H1 (cell line): ENCODE data around the gene IKZF5. TPM values are rescaled to one million over a fixed set of nuclear protein-coding genes. Genes with fewer than 3 reads are reported as not detected.
A peak's percentile ranks its signal among the peaks of the same experiment; 100 is the strongest.

Experiments
- CTCF ChIA-PET: fragments of 300-600 bp; sonication (Branson Sonifier 250); formaldehyde crosslinking; loops from one replicate; lab custom pipeline; 2021; ENCODE audit not compliant: partially characterized antibody; lab: Charles Lee
- POLR2A ChIA-PET: fragments of 300-600 bp; sonication (Branson Sonifier 250); formaldehyde crosslinking; loops from one replicate; lab custom pipeline; 2021; ENCODE audit warnings: inconsistent platforms; ENCODE audit not compliant: partially characterized antibody; lab: Charles Lee
- DNase-seq, 2 experiments: peaks; one replicate each; pipeline versions ENCODE4 v3.0.0 to v3.0.0-alpha.2; 2010 to 2022; ENCODE audit warnings: low spot score in 2 of 2, low read depth in 1 of 2, mixed read lengths in 1 of 2
- FAIRE-seq: peaks from 2 replicates; lab custom pipeline; 2011; peaks lifted over from hg19 to GRCh38; lab: Jason Lieb, UNC
- H2AFZ ChIP-seq: 2 replicates; pipeline ENCODE4 v1.8.1; 2012; ENCODE audit warnings: low read length, inconsistent platforms
- H2AK5ac ChIP-seq: 2 replicates; pipeline ENCODE4 v1.6.1; 2013; ENCODE audit warnings: low read depth, low read length
- H2BK120ac ChIP-seq: replicated peaks from 2 replicates; pipeline ENCODE3; 2013; ENCODE audit warnings: low read depth, low read length, inconsistent platforms
- H2BK12ac ChIP-seq: 2 replicates; pipeline ENCODE4 v1.6.1; 2013; ENCODE audit warnings: low read depth, low read length
- H2BK15ac ChIP-seq: 2 replicates; pipeline ENCODE4 v1.6.1; 2013; ENCODE audit warnings: low read length
- H2BK20ac ChIP-seq: 2 replicates; pipeline ENCODE4 v1.6.1; 2013; ENCODE audit warnings: low read length
- H2BK5ac ChIP-seq: 2 replicates; pipeline ENCODE4 v1.6.1; 2013; ENCODE audit warnings: low read depth, low read length
- H3K14ac ChIP-seq: 2 replicates; pipeline ENCODE4 v1.6.1; 2013; ENCODE audit warnings: inconsistent platforms; ENCODE audit not compliant: insufficient read length
- H3K18ac ChIP-seq: 2 replicates; pipeline ENCODE4 v1.6.1; 2013; ENCODE audit warnings: low read length; ENCODE audit errors: extremely low read depth
- H3K23ac ChIP-seq: 2 replicates; pipeline ENCODE4 v1.6.1; 2013; ENCODE audit warnings: inconsistent platforms; ENCODE audit not compliant: insufficient read length
- H3K23me2 ChIP-seq: 2 replicates; pipeline ENCODE4 v1.6.1; 2013; ENCODE audit warnings: low read depth, low read length
- H3K27ac ChIP-seq: 2 replicates; pipeline ENCODE4 v1.6.1; 2011; ENCODE audit warnings: low read depth, low read length, inconsistent platforms
- H3K27me3 ChIP-seq, 4 experiments: replicated peaks in 1 of 4; 1 replicate in 1 of 4; 2 replicates in 3 of 4; pipeline versions ENCODE4 v1.6.1 to v1.8.1; 2011 to 2013; ENCODE audit warnings: low read length in 3 of 4, mild to moderate bottlenecking in 3 of 4, inconsistent platforms in 2 of 4, mixed read lengths in 2 of 4, moderate library complexity in 1 of 4; ENCODE audit not compliant: control insufficient read depth in 3 of 4, insufficient read depth in 3 of 4; ENCODE audit errors: extremely low read depth in 1 of 4
- H3K36me3 ChIP-seq, 4 experiments: 2 replicates each; pipeline versions ENCODE4 v1.6.1 to v1.8.1; 2011 to 2013; ENCODE audit warnings: mild to moderate bottlenecking in 4 of 4, low read length in 3 of 4, moderate library complexity in 2 of 4, control low read depth in 1 of 4, inconsistent platforms in 1 of 4; ENCODE audit not compliant: insufficient read depth in 4 of 4, control insufficient read depth in 2 of 4
- H3K4ac ChIP-seq: replicated peaks from 2 replicates; pipeline ENCODE3; 2013; ENCODE audit warnings: low read length, low read depth, mixed read lengths, inconsistent platforms; ENCODE audit not compliant: insufficient read length
- H3K4me1 ChIP-seq, 4 experiments: replicated peaks in 1 of 4; 1 replicate in 1 of 4; 2 replicates in 3 of 4; pipeline versions ENCODE4 v1.6.1 to v1.8.1; 2011 to 2013; ENCODE audit warnings: low read length in 3 of 4, inconsistent platforms in 2 of 4, mixed read lengths in 1 of 4; ENCODE audit not compliant: insufficient read depth in 4 of 4, control insufficient read depth in 3 of 4
- H3K4me2 ChIP-seq, 2 experiments: 2 replicates each; pipeline versions ENCODE4 v1.6.1 to v1.8.1; 2011 to 2013; ENCODE audit warnings: low read depth in 2 of 2, low read length in 2 of 2, control low read depth in 1 of 2, inconsistent platforms in 1 of 2, mild to moderate bottlenecking in 1 of 2; ENCODE audit not compliant: insufficient read depth in 1 of 2
- H3K4me3 ChIP-seq, 4 experiments: fragments of 200-600, 300-600 bp in 1 of 4; sonication (generic), shearing (Covaris generic), sonication (Bioruptor Twin) in 1 of 4; 2 replicates each; pipeline versions ENCODE4 v1.5.1 to v1.8.1; 2011 to 2016; ENCODE audit warnings: low read length in 4 of 4, low read depth in 3 of 4, control low read depth in 2 of 4, inconsistent platforms in 2 of 4, mild to moderate bottlenecking in 2 of 4, mixed read lengths in 1 of 4, moderate library complexity in 1 of 4; ENCODE audit not compliant: insufficient read depth in 2 of 4; ENCODE audit errors: extremely low read depth in 1 of 4
- H3K56ac ChIP-seq: replicated peaks from 2 replicates; pipeline ENCODE3; 2013; ENCODE audit warnings: low read depth, mild to moderate bottlenecking, mixed read lengths, low read length, inconsistent platforms; ENCODE audit not compliant: insufficient read length
- H3K79me1 ChIP-seq: 2 replicates; pipeline ENCODE4 v1.6.1; 2013; ENCODE audit warnings: low read depth, low read length, control low read depth
- H3K79me2 ChIP-seq, 2 experiments: 2 replicates each; pipeline versions ENCODE4 v1.6.1 to v1.8.1; 2012 to 2013; ENCODE audit warnings: low read length in 2 of 2, mild to moderate bottlenecking in 2 of 2, inconsistent platforms in 1 of 2; ENCODE audit not compliant: insufficient read depth in 2 of 2, control insufficient read depth in 1 of 2
- H3K9ac ChIP-seq, 4 experiments: replicated peaks in 1 of 4; 1 replicate in 1 of 4; 2 replicates in 3 of 4; pipeline versions ENCODE4 v1.6.1 to v1.8.1; 2011 to 2013; ENCODE audit warnings: low read depth in 3 of 4, low read length in 3 of 4, control low read depth in 2 of 4, mild to moderate bottlenecking in 2 of 4, moderate library complexity in 2 of 4, inconsistent platforms in 1 of 4; ENCODE audit errors: extremely low read depth in 1 of 4
- H3K9me3 ChIP-seq, 2 experiments: 2 replicates each; pipeline versions ENCODE4 v1.6.1 to v1.8.1; 2012 to 2013; ENCODE audit warnings: mild to moderate bottlenecking in 2 of 2, moderate library complexity in 2 of 2, control low read depth in 1 of 2, inconsistent platforms in 1 of 2, low read depth in 1 of 2, low read length in 1 of 2, mixed read lengths in 1 of 2; ENCODE audit not compliant: insufficient read depth in 2 of 2
- H4K20me1 ChIP-seq, 2 experiments: replicated peaks in 1 of 2; 2 replicates each; pipeline versions ENCODE3 to v1.8.1; 2011 to 2013; ENCODE audit warnings: inconsistent platforms in 2 of 2, low read length in 2 of 2, mild to moderate bottlenecking in 1 of 2; ENCODE audit not compliant: insufficient read depth in 2 of 2, control insufficient read depth in 1 of 2
- H4K5ac ChIP-seq: 2 replicates; pipeline ENCODE4 v1.6.1; 2013; ENCODE audit warnings: low read length, low read depth, mixed read lengths, inconsistent platforms; ENCODE audit not compliant: insufficient read length
- H4K8ac ChIP-seq: 2 replicates; pipeline ENCODE4 v1.8.0; 2013; ENCODE audit warnings: mild to moderate bottlenecking, moderate library complexity, low read length, inconsistent platforms; ENCODE audit not compliant: insufficient read depth; ENCODE audit errors: extremely low read depth
- H4K91ac ChIP-seq: replicated peaks from 2 replicates; pipeline ENCODE3; 2013; ENCODE audit warnings: low read length, mixed read lengths, inconsistent platforms; ENCODE audit not compliant: insufficient read length
- CBX5 ChIP-seq: fragments of 300-800, 300-1000 bp; sonication (generic); IDR thresholded peaks from 2 replicates; pipeline ENCODE4 v1.7.1; 2016; ENCODE audit warnings: antibody characterized with exemption, low read length, low read depth
- RAD21 ChIP-seq, 2 experiments: IDR thresholded peaks in 1 of 2; conservative IDR thresholded peaks in 1 of 2; 2 replicates each; pipeline ENCODE4 v1.6.1; 2011; ENCODE audit warnings: low read depth in 2 of 2, low read length in 2 of 2, improper control_type of control experiment in 1 of 2, inconsistent platforms in 1 of 2, mild to moderate bottlenecking in 1 of 2, moderate library complexity in 1 of 2
- RBBP5 ChIP-seq: IDR thresholded peaks from 2 replicates; pipeline ENCODE4 v1.7.1; 2012; ENCODE audit warnings: low read depth, mild to moderate bottlenecking, inconsistent platforms, low read length, moderate library complexity, borderline replicate concordance
- WGBS, 2 experiments: shearing (Covaris generic) in 1 of 2; methylation state at CpG; one replicate each; pipeline versions ENCODE4 v1.1.6 to v1.1.7; 2013 to 2015; ENCODE audit warnings: low lambda C conversion rate in 2 of 2, mixed read lengths in 2 of 2, inconsistent platforms in 1 of 2, low coverage in 1 of 2, missing lambda C conversion rate in 1 of 2; ENCODE audit not compliant: insufficient replicate concordance in 2 of 2, insufficient coverage in 1 of 2, insufficient read length in 1 of 2; ENCODE audit errors: extremely low coverage in 1 of 2, missing lambda C conversion rate in 1 of 2; 5-methylcytosine and 5-hydroxymethylcytosine counted together
- polyA plus RNA-seq, 7 experiments: library from polyadenylated mRNA; depleted of rRNA in 3 of 7; stranded (reverse) in 5 of 7; unstranded in 2 of 7; fragments of >200 nt in 5 of 7; fragments of 200-250 nt in 2 of 7; gene quantifications; 1 replicate in 5 of 7; 2 replicates in 1 of 7; 4 replicates in 1 of 7; pipeline versions ENCODE4 v1.2.1 to v1.2.3, GENCODE V29; 2011 to 2013; ENCODE audit warnings: missing spikeins in 2 of 7, mixed read lengths in 2 of 7
- total RNA-seq: library from RNA; stranded (reverse); fragmentation: NEBNext Ultra II Directional; extraction: Animal tissue kit (Norgen Biotek cat#: 25700); gene quantifications from 2 replicates; pipeline ENCODE4 v1.2.1, GENCODE V29; 2021
- TF ChIP-seq, protein P1 (sequence below), 3 experiments: IDR thresholded peaks; 1 replicate in 2 of 3; 2 replicates in 1 of 3; pipeline versions ENCODE4 v1.5.1 to v1.6.1; 2011; ENCODE audit warnings: low read length in 3 of 3, mild to moderate bottlenecking in 3 of 3, inconsistent platforms in 2 of 3, low read depth in 1 of 3, moderate library complexity in 1 of 3; ENCODE audit not compliant: insufficient read depth in 1 of 3; ENCODE audit errors: control extremely low read depth in 1 of 3

IKZF5 gene
- total and polyA plus RNA-seq, 2 of the 8 experiments (the other 6 are each of a cell fraction or from before 2014, with no cell fraction given) = 5.2 to 15.3 TPM

DNA sequence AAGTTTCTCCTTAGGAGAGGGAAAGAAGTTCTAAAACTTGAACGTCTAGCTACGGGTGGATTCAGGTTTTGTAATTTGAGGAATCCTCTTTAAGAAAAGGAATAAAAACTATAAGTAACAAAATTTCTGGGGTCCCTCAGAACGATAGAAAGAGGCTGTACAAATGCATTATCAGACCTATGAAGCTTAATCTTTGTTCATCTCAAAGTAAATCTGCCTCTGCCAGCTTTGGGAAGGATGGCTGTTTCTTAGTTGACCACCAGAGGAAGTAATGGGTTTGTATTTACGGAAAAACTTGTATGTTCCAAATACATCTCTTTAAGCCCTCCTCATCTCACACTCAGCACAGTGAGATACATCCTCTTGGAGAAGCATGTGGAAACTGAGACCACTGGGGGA, 27.5 kb downstream of the IKZF5 start:
- H2BK15ac ChIP-seq = no peak overlapping the region
- no peak overlapping the region for H3K4ac ChIP-seq
- no peak overlapping the region for H3K23ac ChIP-seq
- no peaks in the 10 kb centered on the region for H3K79me1 ChIP-seq
- H3K36me3 ChIP-seq = peaks cover 0 to 5% (median 0%) of the 10 kb centered on the region in 4 experiments; a peak in 1 of 8 replicates
- H4K5ac ChIP-seq = no peak overlapping the region
- H3K9ac ChIP-seq = no peak overlapping the region
- H3K27ac ChIP-seq = no peak overlapping the region
- TF ChIP-seq RAD21 (IDR thresholded peaks at IDR 0.05 in 1 of 2, conservative IDR thresholded peaks at IDR 0.05 in 1 of 2; ENCODE audit: low read depth in 2 of 2, low read length in 2 of 2) (peak; percentile 35 to 48), RBBP5 (no peak), CBX5 (no peak)
- TF ChIP-seq, protein P1, sequence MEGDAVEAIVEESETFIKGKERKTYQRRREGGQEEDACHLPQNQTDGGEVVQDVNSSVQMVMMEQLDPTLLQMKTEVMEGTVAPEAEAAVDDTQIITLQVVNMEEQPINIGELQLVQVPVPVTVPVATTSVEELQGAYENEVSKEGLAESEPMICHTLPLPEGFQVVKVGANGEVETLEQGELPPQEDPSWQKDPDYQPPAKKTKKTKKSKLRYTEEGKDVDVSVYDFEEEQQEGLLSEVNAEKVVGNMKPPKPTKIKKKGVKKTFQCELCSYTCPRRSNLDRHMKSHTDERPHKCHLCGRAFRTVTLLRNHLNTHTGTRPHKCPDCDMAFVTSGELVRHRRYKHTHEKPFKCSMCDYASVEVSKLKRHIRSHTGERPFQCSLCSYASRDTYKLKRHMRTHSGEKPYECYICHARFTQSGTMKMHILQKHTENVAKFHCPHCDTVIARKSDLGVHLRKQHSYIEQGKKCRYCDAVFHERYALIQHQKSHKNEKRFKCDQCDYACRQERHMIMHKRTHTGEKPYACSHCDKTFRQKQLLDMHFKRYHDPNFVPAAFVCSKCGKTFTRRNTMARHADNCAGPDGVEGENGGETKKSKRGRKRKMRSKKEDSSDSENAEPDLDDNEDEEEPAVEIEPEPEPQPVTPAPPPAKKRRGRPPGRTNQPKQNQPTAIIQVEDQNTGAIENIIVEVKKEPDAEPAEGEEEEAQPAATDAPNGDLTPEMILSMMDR (IDR thresholded peaks at IDR 0.05; ENCODE audit: control extremely low read depth in 1 of 3, insufficient read depth in 1 of 3, low read depth in 1 of 3, low read length in 3 of 3) = peak in 2 of 3 experiments; percentile 22 to 56; a peak in 3 of 4 replicates
- no peak overlapping the region for H3K14ac ChIP-seq
- peaks cover 0 to 3% (median 0%) of the 10 kb centered on the region in 4 experiments; a peak in 2 of 7 replicates for H3K4me1 ChIP-seq
- no peaks in the 10 kb centered on the region for H4K20me1 ChIP-seq
- no peak overlapping the region for H2BK5ac ChIP-seq
- peaks cover 7% of the 10 kb centered on the region for H3K23me2 ChIP-seq
- no peaks in the 10 kb centered on the region for H3K79me2 ChIP-seq
- H2BK12ac ChIP-seq = no peak overlapping the region
- 50% methylated on average over 4 of the region's 4 CpGs; no CpG with 5 or more reads in 1 of the 2 experiments for WGBS, 2 experiments
- H3K27me3 ChIP-seq = no peaks in the 10 kb centered on the region
- H4K91ac ChIP-seq = no peak overlapping the region
- no peak overlapping the region for H2AK5ac ChIP-seq
- no peak overlapping the region for H2BK20ac ChIP-seq
- no peak overlapping the region for H3K18ac ChIP-seq
- FAIRE-seq = no peak
- H4K8ac ChIP-seq = no peak overlapping the region
- DNase-seq = peak in 1 of 2 experiments; percentile 2
- H3K4me2 ChIP-seq = peak overlapping the region; percentile 66 to 73
- H2BK120ac ChIP-seq = no peak overlapping the region
- 0 out of 2 replicates have a peak overlapping the region, but pooled peaks have one; percentile 82 for H2AFZ ChIP-seq
- H3K56ac ChIP-seq = no peak overlapping the region
- no peaks in the 10 kb centered on the region for H3K9me3 ChIP-seq
- ChIA-PET CTCF (interaction anchor here (0.7 to 3.4 kb wide), 22 partner anchors 9 to 242 kb away, joined by 3 to 31 read pairs (median 4); partner anchors contain the start of gene CUZD1), POLR2A (interaction anchor here (1.0 to 3.1 kb wide), 4 partner anchors 9 to 27 kb away, joined by 4 to 25 read pairs (median 8); partner anchors contain the start of genes ACADSB, C10orf88 and IKZF5)
- peak overlapping the region; percentile 23 to 85 (median 52) for H3K4me3 ChIP-seq
